Head of caudate nucleus (tissue), 42 donors: ENCODE data around the gene COL4A4.

ENCODE experiments used
- DNase-seq, 42 donors: peaks; one replicate each; pipeline versions ENCODE4 v3.0.0 to v3.0.0-alpha.2; 2020 to 2021; ENCODE audit warnings: mixed read lengths in 7 of 42
- intact Hi-C: fragments of 100-400 bp; cut with DNase I; formaldehyde crosslinking; loops from one replicate; pipeline ENCODE4 v1.15.0; 2022

The COL4A4 gene

DNA sequence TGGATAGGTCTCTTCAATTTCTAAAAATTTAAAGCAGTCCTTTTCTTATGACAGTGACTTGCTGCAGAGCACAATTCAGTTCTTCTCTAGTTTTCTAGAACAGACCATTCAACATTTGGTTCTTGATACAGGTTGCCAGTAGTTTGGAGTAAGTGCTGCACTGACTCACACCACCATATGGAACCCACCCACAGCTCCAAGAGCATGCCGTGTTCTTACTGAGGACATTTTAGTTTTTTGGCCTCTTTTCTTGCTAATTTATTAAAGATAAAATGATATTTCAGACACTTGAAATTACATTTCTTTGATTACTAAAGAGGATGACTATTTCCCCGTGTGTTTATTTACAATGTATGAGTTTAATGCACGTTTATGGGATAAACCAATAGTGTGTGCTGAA is 120.0 kb downstream of the COL4A4 start:
- intact Hi-C loops: no loop called here
- DNase-seq: no peak

DNA sequence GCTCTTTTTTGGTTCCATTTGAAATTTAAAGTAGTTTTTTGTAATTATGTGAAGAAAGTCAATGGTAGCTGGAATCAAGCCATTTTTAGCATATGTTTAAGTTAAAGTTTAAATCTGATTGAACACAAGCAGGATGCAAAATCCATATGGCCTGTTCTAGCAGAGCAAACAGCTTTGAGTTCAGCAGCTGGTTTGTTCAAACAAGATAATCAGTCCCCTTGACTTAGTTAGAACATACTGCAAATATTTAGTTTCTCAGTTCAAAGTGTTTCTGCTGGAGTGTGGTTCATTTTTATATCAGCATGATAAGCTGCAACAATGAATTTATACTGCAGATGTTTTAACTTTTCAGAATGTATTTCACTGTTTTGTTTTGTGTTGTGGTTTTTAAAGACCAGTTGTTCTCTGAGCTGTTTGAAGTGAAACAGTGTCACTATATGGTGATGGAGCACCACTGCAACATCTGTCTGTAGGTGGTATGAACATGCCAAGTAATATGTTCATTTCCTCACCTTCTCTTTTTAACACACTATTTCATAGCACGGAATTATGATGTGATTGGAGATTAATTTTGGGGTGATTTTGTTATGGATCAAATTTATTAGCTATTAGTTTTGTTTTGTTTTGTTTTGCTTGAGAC is 125.3 kb downstream of the COL4A4 start:
- DNase-seq: no peak
- intact Hi-C loops: no loop called here

DNA sequence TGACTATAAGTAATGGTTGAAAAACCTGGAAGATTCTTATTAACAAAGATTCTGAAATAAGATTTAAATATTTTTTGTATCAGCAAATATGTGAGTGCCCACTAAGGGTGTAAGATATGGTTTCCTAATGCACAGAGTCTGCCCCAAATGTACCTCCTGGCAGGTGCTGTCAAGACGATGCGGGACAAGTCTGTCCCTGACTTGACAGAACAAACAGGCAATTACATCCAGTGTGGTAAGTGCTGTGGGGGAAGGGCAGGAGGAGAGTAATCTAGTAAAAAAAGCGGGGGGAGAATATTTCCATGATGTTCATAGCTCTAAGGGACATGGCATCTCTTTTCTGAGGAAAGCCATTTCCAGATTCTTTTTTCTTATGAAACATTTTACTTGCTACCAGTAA is 127.5 kb downstream of the COL4A4 start:
- intact Hi-C loops: no loop called here
- DNase-seq: no peak

DNA sequence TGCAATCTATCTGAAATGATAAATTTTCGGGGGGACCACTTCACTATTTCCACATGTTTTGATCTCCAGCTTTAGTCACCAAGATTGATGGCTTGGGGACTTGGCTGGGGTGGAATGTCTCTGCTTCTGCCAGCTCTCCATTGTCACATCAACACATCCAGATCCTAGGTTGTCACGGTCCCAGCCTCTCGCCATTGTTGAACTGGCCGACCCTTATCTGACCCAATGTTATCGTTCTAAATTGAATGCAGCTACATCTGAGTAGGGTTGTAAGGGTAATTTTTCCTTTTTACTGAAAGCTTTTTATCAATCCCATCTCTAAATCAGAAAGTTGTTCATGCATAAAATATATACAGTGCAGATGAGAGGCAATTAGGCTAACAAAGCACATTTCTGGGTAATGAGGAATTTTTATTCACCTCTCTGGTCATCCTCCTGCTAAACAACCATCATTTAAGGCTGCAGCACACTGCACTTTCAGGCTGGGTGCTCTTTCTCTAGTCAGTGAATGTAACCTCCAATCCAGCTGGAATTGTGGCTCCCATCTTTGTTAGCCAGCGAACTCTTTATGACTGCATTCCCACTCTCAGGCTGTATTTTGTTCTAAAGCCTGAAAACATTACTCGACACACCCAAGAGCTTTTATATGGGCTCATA is 128.2 kb downstream of the COL4A4 start:
- intact Hi-C loops: no loop called here
- DNase-seq: no peak

DNA sequence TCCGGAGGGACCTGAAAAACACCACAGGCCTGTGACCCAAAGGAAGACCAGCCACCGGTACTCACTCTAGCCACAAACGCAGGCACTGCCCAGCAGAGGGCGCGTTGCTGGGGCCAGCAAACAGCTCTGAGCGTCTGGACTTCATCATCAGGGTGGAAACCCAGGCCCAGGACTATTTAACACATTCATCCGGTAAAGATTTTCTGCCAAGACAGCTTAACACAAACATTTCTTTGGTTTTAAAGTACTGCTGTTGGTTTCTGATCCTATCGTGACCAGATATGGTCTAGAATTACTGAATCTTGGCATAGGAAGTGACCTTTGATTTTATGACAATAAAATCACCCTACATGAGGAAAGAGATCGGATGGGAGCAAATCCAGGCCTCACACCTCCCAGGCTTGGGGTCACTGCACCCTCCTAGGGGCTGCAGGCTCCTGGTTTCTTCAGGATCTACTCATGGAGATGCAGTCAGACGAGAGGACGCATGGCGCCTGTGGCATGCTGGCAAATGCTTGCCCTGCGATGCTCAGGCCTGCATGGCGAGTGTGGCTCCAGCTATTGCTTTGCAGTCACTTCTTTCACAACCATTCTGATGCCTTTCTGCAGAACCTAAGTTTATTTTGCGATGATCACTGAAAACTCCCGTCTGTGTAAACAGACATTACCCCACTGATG is 130.4 kb downstream of the COL4A4 start:
- intact Hi-C loops: no loop called here
- DNase-seq: peak in 12 of 42 donors; percentile 6 to 54 (median 20)

DNA sequence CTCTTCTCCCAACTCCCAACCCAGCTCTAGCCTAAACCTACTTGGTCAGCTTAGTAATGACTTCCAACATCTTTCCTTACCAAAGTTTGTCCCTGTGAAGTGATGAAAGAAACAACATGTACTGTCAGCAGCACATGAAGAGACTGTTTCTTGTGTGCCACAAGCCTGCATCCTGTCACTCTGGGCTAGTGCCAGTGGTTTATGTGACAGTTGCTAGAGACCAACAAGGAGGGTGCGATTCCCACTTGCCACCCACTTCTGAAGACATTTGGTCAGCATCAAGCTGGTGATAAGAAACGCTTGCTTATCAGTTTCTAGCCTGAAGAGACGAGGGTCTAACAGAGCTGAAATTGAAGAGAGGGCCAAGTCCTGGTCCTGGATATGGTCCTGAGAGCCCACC is 132.6 kb downstream of the COL4A4 start:
- intact Hi-C loops: no loop called here

DNA sequence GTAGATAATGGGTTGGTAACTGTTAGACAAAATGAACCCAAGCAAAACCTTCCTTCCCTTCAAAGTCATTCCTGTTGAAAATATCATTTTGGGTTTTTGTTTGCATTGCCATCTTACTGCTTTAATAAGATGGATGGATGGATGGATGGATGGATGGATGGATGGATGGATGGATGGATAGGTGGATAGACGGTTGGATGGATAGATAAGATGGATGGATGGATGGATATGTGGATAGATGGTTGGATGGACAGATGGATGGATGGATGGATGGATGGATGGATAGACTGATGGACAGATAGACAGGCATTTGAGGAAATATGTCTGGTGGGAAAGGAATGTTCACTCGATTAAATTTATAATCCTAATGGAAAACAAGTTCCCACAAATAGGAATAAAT is 133.2 kb downstream of the COL4A4 start:
- intact Hi-C loops: no loop called here
- DNase-seq: no peak

More for the DNA sequence above, 132.6 kb downstream of the COL4A4 start:
- DNase-seq: no peak

DNA sequence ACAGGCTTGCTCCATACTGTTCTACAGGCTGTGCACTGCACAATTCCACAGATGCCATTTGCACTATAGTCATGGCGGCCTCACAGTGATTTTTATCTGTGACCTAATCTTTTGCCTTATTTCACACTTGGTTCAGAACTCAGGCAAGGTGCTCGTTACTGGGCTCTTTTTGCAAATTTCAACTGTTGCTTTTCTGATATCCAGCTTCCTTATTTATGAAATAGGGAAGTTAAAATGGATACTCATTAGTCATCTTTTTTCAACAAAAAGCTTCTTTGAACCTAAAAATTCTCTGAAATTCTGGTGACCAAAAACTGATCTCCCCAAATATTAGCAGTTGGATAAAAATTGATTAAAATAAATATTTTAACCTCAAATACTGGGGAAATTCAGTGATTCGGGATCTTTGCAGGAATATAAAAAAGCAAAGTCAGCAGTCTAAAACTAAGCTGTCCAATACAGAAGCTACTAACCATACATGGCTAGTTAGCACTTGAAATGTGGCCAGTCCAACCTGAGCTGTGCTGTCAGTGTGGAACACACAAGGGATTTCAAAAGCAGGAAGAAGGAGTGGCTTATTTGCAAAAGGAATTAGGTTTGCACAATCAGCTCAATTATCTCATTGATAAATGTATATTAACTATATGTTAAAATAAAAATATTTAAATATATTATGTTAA is 134.4 kb downstream of the COL4A4 start:
- intact Hi-C loops: no loop called here
- DNase-seq: peak in 1 of 42 donors; percentile 4

DNA sequence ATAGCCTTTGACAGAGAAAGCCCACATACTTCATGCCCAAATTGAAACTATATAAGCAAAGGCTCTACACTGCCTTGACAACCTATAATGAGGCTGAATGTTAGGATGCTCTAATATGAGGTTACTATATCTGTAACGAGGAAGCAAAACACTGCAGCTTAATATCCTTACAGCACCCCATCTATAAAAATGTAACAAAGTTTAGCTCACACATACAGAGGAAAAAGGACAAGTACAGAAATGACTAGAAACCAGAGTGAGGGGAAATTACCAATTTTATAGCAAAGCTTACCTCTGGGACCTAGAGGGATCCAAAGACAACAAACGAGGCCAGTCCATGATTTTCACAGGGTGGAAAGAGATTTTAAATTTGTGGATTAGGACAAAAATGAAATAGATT is 138.5 kb downstream of the COL4A4 start:
- intact Hi-C loops: no loop called here
- DNase-seq: no peak

DNA sequence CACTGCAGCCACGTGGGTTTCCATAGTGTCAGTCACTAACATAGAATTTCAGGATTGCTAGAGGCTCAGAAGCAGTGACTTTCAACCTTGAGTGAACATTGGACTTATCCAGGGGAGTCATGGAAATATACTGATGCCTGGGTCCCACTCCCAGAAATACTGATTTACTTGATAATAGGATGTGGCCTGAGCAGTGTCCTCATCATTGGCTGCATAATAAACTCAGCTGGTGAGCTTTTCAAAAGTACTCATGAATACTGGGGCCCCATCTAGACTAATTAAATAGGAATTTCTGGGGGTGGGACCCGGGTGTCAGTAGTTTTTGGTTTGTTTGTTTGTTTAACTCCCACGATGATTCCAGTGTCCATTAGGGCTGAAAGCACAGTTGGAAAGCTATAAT is 141.4 kb downstream of the COL4A4 start:
- intact Hi-C loops: no loop called here
- DNase-seq: no peak

DNA sequence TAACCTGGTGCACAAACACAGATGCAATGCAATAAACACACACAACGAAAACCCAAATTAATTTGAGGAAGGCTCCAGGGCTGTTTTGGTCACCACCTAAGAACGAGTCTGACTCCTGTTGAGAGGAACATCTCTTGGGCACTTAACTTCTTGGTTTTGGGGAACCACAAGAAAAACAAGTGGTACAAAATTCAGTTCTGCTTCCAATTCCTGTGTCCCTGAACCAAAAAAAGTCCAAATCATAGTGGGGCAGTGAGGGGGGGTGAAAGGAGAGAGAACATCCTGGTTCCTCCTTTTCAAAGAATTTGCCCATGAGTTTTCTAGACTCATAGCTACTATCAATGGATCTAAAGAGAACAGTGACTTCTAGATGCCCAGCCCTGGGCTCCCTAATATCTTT is 143.6 kb downstream of the COL4A4 start:
- intact Hi-C loops: no loop called here

DNA sequence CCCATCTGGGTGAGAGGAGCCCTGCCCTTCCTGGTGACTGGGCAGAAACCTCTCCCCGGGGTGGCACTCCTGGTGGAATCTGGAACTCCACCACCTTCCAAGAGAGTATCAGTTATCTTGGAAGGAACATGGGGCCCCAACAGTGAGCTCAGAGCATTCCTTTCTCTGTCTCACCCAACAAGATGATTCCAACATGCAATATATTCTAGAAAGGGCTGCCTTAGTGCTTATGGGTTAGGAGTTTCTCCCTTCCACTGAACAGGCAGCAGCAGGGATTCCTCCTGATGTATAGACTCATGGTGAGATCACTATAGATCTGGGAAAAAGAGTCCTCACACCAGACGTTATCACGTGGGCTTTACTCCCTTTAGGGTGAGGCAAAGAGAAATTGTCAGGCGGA is 147.1 kb downstream of the COL4A4 start:
- no peak for DNase-seq
- intact Hi-C loops: no loop called here

More for the DNA sequence above, 143.6 kb downstream of the COL4A4 start:
- no peak for DNase-seq

DNA sequence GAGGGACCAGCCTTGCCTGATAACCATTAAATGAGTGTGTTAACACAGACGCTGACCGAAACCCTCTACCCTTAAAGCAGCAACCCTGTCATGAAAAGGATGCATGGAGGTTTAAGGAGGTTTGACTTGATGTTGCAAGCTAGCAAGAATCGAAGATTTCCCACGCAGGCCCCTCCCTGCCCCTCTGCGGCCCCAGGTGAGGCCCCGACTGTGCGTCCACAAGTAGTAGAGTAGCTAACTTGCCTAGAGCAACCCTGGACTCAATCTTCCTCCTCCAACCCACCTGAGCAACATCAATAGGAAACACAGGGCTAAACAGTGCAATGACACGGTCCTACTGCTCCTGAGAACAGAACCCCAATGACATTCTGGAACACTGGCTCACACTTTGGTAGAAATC is 150.1 kb downstream of the COL4A4 start:
- intact Hi-C loops: no loop called here
- no peak for DNase-seq

DNA sequence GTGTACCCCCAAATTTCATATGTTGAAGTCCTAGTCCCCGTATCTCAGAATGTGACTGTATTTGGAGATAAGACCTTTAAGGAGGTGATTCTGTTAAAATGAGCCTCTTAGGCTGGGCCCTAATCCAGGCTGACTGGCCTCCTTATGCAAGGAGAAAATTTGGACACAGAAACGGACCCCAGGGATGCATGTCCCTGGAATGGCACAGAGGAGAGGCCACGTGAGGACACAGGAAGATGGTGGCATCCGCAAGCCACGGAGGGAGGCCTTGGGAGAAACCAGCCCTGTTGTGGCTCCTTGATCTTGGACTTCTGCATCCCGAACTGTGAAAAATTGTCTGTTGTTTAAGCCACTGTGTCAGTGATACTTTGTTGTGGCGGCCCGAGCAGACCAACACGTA is 150.7 kb downstream of the COL4A4 start:
- DNase-seq: no peak
- intact Hi-C loops: no loop called here

DNA sequence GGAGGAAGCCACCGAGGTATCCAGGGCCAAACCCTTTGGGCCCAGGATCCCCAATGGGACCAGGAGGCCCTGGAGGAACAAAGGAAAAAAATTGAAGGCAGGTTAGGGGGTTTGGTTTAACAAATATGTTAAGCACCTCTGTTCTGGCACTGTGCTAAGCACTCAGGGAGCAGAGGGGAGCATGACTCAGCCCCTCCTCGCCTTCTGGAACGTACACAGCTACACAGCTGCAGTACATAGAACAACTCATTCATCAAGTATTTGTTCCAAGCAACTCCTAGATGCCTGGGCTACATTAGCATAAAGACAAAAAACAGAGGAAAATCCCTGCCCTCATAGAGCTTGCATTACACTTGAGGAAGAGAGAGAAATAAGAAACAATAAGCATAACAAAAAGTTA is 153.6 kb downstream of the COL4A4 start:
- intact Hi-C loops: no loop called here
- no peak for DNase-seq

DNA sequence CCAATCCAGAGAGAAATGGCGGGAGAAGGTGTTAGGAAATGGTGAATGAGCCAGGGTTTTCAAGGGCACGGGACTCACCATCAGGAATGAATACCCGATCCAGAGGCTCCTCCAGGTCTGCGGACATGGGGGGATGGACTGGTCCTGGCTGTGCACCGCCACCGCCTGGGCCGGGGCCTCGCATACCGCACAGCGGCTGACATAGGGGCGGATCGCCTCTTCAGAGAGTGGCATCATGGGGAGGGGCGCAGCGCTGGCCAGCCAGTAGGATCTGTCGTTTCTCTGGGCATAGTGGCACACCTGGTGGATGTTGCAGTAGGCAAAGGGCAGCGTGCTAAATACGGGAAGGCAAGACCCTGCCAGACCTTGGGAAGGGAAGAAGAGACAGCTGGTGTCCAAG is 156.1 kb downstream of the COL4A4 start:
- intact Hi-C loops: no loop called here
- DNase-seq: no peak

DNA sequence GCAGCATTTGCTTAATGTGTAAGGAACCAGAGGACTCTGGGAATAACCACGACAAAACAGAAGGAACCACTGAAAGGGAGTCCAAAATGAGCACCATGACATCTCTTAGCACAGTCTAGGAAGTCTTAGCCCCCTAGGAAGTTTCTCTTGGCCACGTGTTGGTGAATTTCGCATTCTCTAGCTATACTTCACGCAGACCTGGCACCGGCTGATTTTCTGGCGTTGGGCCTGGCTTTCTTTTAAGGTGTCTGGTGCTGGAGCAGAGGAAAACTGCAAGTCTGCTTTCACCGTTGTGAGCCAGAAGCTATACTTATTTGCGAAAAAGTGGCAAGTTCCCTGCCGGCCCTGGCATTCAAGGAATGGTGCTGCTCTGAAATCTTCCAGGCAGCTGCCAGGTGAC is 156.9 kb downstream of the COL4A4 start:
- no peak for DNase-seq
- intact Hi-C loops: no loop called here

DNA sequence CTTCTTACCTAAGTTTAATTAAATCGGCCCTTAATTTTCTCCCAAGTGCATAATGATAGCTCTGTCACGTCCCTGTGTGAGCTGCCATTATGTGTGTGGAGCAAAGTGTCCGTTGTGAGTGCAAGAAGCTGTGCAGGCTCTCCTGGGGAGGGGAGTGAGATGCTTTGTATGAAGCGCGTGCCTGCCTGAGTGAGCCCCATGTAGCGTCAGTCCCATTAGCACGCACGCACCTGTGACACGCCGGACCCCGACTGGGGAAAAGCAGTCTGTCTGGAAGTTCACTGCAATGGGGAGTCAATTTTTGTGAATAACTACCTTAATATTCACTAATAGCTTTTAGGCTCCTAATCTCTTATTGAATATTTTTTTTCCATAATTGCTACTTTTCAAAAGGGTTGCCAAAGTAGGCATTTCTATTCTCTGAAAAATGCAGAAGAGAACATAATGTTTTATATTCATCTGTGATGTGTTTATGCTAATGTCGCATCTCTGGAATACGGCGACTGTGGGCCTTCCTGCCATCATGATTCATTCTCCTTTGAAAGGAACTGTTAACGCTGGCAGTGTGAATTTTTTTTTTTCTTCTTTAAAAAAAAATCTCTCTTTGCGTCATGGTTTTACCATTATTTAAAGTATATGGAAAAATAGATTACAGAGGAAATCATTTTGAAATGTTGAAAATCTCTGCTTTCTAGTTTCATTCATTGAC is 157.7 kb downstream of the COL4A4 start:
- intact Hi-C loops: no loop called here
- DNase-seq: peak in 1 of 42 donors; percentile 24

DNA sequence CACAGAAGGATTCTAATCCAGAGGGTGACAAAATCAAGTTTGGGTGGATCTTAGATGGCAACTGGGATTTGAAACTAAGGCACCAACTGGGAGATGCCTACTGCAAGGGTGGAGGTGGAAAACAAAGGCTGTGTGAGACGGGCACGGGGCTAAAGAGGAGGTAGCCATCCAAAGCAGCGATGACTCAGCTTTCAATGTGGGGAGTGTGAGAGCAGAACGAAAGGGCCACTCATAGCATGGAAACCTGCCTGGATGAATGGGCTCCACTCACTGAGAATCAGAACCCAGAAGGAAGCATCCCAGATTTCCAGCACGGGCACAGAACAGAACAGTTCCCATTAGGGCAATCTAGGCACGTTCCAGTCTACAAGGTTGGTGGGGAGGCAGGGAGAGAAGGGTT is 159.5 kb downstream of the COL4A4 start:
- no peak for DNase-seq
- intact Hi-C loops: no loop called here

DNA sequence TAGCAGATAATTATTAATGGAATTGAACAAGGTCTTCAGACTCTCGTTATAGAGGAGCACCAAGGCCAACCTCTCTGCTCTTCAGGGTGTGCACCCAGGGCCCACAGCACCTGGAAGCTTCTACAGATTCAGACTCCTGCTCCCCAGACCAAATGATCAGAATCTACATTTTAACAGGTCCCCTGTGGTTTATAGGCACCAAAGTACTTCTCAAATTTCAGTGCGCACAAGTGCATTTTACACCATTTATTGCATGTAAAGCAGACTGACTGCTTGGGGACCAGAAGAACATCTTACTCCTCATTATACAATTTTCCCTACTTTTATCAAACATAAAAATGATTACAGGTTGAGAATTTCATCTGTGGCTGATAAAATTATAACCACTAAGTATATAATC is 163.9 kb downstream of the COL4A4 start:
- intact Hi-C loops: no loop called here
- DNase-seq: no peak
